HepG2 (cell line): ENCODE results near the gene ITCH. TPM values are rescaled to one million over a fixed set of nuclear protein-coding genes. Genes with fewer than 3 reads are reported as not detected.

Experiments used
- ATAC-seq: fragments of 200-7000 bp; cut with Tn5 transposase; 3 replicates; pipeline ENCODE4 v1.9.1; 2020; ENCODE audit warnings: mild to moderate bottlenecking, moderate library complexity
- BruUV-seq: library from RNA; stranded (reverse); fragments of 400-500 nt; replicated peaks from 2 replicates; lab custom pipeline; 2021; lab: Mats Ljungman, UMichigan
- CTCF ChIA-PET: fragments of 300-600 bp; formaldehyde crosslinking; extraction: SDS; loops from one replicate; lab custom pipeline; 2021; ENCODE audit warnings: low total read pairs, inconsistent platforms, low intra/inter-chr PET ratio; lab: Yijun Ruan, JAX
- POLR2A ChIA-PET: fragments of 350-600 bp; sonication (Branson Sonifier 250); formaldehyde crosslinking; loops from one replicate; lab custom pipeline; 2020; ENCODE audit warnings: antibody characterized with exemption, inconsistent platforms; lab: Yijun Ruan, JAX
- DNase-seq: peaks from one replicate; pipeline ENCODE4 v3.0.0-alpha.2; 2015; ENCODE audit warnings: low spot score
- FAIRE-seq: peaks from 3 replicates; lab custom pipeline; 2011; peaks lifted over from hg19 to GRCh38; lab: Jason Lieb, UNC
- H2AFZ ChIP-seq: one replicate; pipeline ENCODE4 v1.6.1; 2011; ENCODE audit warnings: low read length, inconsistent platforms
- H3K27ac ChIP-seq: fragments of 300-600 bp; 3 replicates; pipeline ENCODE4 v1.8.0; 2011; ENCODE audit warnings: mixed run types, mild to moderate bottlenecking, mixed read lengths, low read length, inconsistent platforms; ENCODE audit not compliant: insufficient read depth; ENCODE audit errors: extremely low read length
- H3K27me3 ChIP-seq, 2 experiments: fragments of 200-600 bp in 1 of 2; 2 replicates in 1 of 2; 3 replicates in 1 of 2; pipeline versions ENCODE4 v1.6.0 to v1.8.0; 2011; ENCODE audit warnings: low read length in 2 of 2, mild to moderate bottlenecking in 2 of 2, moderate library complexity in 2 of 2, inconsistent platforms in 1 of 2; ENCODE audit not compliant: insufficient read depth in 2 of 2, control insufficient read depth in 1 of 2
- H3K36me3 ChIP-seq, 2 experiments: fragments of 200-600 bp in 1 of 2; replicated peaks in 1 of 2; 2 replicates in 1 of 2; 3 replicates in 1 of 2; pipeline versions ENCODE4 v1.5.1 to v1.8.0; 2011; ENCODE audit warnings: low read length in 2 of 2, inconsistent platforms in 1 of 2; ENCODE audit not compliant: insufficient read depth in 2 of 2, control insufficient read depth in 1 of 2
- H3K4me1 ChIP-seq: 2 replicates; pipeline ENCODE4 v1.5.1; 2012; ENCODE audit warnings: low read length, inconsistent platforms; ENCODE audit not compliant: insufficient read depth
- H3K4me2 ChIP-seq: 2 replicates; pipeline ENCODE4 v1.6.0; 2011; ENCODE audit warnings: low read depth, low read length, inconsistent platforms
- H3K4me3 ChIP-seq, 3 experiments: fragments of 200-600 bp in 1 of 3; sonication (generic), shearing (Covaris generic) in 1 of 3; replicated peaks in 1 of 3; 2 replicates each; pipeline ENCODE4 v1.5.1; 2011 to 2016; ENCODE audit warnings: low read length in 3 of 3, inconsistent platforms in 2 of 3, low read depth in 2 of 3, mild to moderate bottlenecking in 2 of 3, control low read depth in 1 of 3, mixed read lengths in 1 of 3; ENCODE audit not compliant: insufficient read depth in 1 of 3
- H3K79me2 ChIP-seq: one replicate; pipeline ENCODE4 v1.6.1; 2011; ENCODE audit warnings: low read length, inconsistent platforms; ENCODE audit not compliant: insufficient read depth
- H3K9ac ChIP-seq: 2 replicates; pipeline ENCODE4 v1.6.0; 2011; ENCODE audit warnings: mild to moderate bottlenecking, low read depth, low read length, inconsistent platforms; ENCODE audit not compliant: insufficient read depth
- H3K9me3 ChIP-seq: 2 replicates; pipeline ENCODE4 v1.5.1; 2012; ENCODE audit warnings: mild to moderate bottlenecking, low read length
- H4K20me1 ChIP-seq: 2 replicates; pipeline ENCODE4 v1.6.0; 2011; ENCODE audit warnings: inconsistent platforms, mild to moderate bottlenecking, low read length, moderate library complexity; ENCODE audit not compliant: insufficient read depth
- ATF7 ChIP-seq, 2 experiments: fragments of 450-650 bp in 1 of 2; sonication (generic) in 1 of 2; formaldehyde crosslinking in 1 of 2; IDR thresholded peaks; 2 replicates each; pipeline versions ENCODE4 v1.4.0 to v1.6.1; 2016 to 2020; ENCODE audit warnings: antibody characterized with exemption in 1 of 2, mild to moderate bottlenecking in 1 of 2, missing genetic modification reagents in 1 of 2
- DDIT3 ChIP-seq: sonication (generic); formaldehyde crosslinking; IDR thresholded peaks from 2 replicates; pipeline ENCODE4 v1.4.0; 2020; ENCODE audit warnings: mild to moderate bottlenecking, missing genetic modification reagents
- FUBP1 ChIP-seq: sonication (generic); formaldehyde crosslinking; IDR thresholded peaks from 2 replicates; pipeline ENCODE4 v1.5.1; 2020; ENCODE audit warnings: missing genetic modification reagents, mild to moderate bottlenecking, borderline replicate concordance
- NR2F2 ChIP-seq: IDR thresholded peaks from 2 replicates; pipeline ENCODE4 v1.6.1; 2012; ENCODE audit warnings: low read depth, inconsistent platforms, borderline replicate concordance
- REXO4 ChIP-seq: sonication (generic); formaldehyde crosslinking; IDR thresholded peaks from 2 replicates; pipeline ENCODE4 v1.8.0; 2022; ENCODE audit warnings: missing genetic modification reagents, mild to moderate bottlenecking, borderline replicate concordance
- ZFX ChIP-seq: sonication (generic); formaldehyde crosslinking; IDR thresholded peaks from 2 replicates; pipeline ENCODE4 v1.4.0; 2020; ENCODE audit warnings: mild to moderate bottlenecking, low read depth, missing genetic modification reagents, moderate library complexity
- ZKSCAN1 ChIP-seq: fragments of 150-350 bp; IDR thresholded peaks from 2 replicates; pipeline ENCODE4 v1.6.1; 2014; ENCODE audit warnings: low read length
- ZNF282 ChIP-seq: fragments of 450-650 bp; IDR thresholded peaks from 2 replicates; pipeline ENCODE4 v1.6.1; 2018; ENCODE audit not compliant: partially characterized antibody
- ZNF296 ChIP-seq: sonication (generic); formaldehyde crosslinking; conservative IDR thresholded peaks from 2 replicates; pipeline ENCODE4 v1.5.0; 2020; ENCODE audit warnings: mild to moderate bottlenecking, missing genetic modification reagents
- ZNF7 ChIP-seq: IDR thresholded peaks from 2 replicates; pipeline ENCODE4 v1.6.1; 2016; ENCODE audit warnings: missing biosample characterization, missing genetic modification reagents
- WGBS: methylation state at CpG from one replicate; pipeline ENCODE4 v1.1.6; 2017; ENCODE audit warnings: low lambda C conversion rate; 5-methylcytosine and 5-hydroxymethylcytosine counted together
- in situ Hi-C: cut with HindIII; loops from 2 replicates; pipeline ENCODE4 v1.10.0; 2017; ENCODE audit warnings: low pct_unique_long_range_greater_than_20kb; ENCODE audit not compliant: extremely low pct_ligation_motif_present
- intact Hi-C: fragments of 100-400 bp; cut with micrococcal nuclease; formaldehyde crosslinking; loops from one replicate; pipeline ENCODE4 v1.10.0; 2022; ENCODE audit not compliant: unreplicated experiment
- polyA plus RNA-seq, 8 experiments: library from polyadenylated mRNA; depleted of rRNA in 3 of 8; stranded (reverse) in 7 of 8; unstranded in 1 of 8; fragments of >200 nt; fragmentation: Illumina TruSeq in 4 of 8; extraction: Trizol in 4 of 8; gene quantifications; 2 replicates each; pipeline versions ENCODE4 v1.2.1 to v1.2.3, GENCODE V29; 2011 to 2016; ENCODE audit warnings: low read depth in 4 of 8, missing spikeins in 1 of 8, mixed read lengths in 1 of 8; ENCODE audit not compliant: insufficient read depth in 1 of 8
- total RNA-seq, 5 experiments: library from RNA; depleted of rRNA; stranded (reverse); fragments of >200 nt; fragmentation: Illumina TruSeq; extraction: Trizol; gene quantifications; 2 replicates each; pipeline ENCODE4 v1.2.3, GENCODE V29; 2016; ENCODE audit warnings: low read depth in 1 of 5
- TF ChIP-seq, protein P1 (sequence below): sonication (generic); formaldehyde crosslinking; IDR thresholded peaks from 2 replicates; pipeline ENCODE4 v1.5.1; 2020; ENCODE audit warnings: mild to moderate bottlenecking, missing genetic modification reagents, borderline replicate concordance
- TF ChIP-seq, protein P2 (sequence below): sonication (generic); formaldehyde crosslinking; IDR thresholded peaks from 2 replicates; pipeline ENCODE4 v1.8.1; 2023; ENCODE audit warnings: missing genetic modification reagents, inconsistent platforms, borderline replicate concordance

The ITCH gene
- total and polyA plus RNA-seq, 2 of the 13 experiments (the other 11 are each of a cell fraction or from before 2014, with no cell fraction given): 20.5 to 112 TPM

DNA sequence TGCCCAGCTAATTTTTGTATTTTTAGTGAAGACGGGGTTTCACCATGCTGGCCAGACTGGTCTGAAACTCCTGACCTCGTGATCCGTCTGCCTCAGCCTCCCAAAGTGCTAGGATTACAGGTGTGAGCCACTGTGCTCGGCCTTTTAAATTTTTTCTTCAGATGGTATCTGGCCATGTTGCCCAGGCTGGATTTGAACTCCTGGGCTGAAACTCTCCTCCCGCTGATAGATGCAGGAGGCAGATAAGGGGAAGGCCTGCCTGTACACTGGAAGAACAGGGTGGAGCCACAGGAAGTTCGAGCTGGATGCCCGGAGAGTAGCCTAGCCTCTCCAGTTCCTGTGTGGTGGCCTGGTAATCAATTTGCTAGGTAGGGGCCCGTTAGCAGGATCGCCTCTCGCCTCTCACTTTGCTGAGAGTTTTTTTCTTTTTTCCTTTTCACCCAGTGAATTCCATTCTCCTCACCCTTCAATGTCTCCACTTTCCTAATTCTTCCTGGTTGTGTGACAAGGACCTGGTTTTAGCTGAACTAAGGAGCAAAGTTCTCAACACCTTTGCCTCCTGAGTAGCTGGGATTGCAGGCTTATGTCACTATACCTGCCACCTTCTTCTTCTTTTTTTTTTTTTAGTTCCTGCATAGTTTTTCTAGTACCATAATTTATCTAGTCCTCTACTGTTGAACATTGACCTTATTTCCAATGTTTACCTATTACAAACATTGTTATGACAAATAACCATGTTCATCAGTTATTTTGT is 19.4 kb upstream of the ITCH start:
- no peak for FAIRE-seq
- H3K4me3 ChIP-seq: peak overlapping the region; percentile 19 to 58 (median 40); a peak in 5 of 6 replicates
- in situ Hi-C loops (no loop called here), intact Hi-C loops (loop anchor here (2.0 kb wide), 1 partner anchor 19 kb away; the partner anchor contains the start of gene ITCH)
- H3K79me2 ChIP-seq: no peaks in the 10 kb centered on the region
- no peaks in the 10 kb centered on the region for H3K27me3 ChIP-seq
- no peaks in the 10 kb centered on the region for H3K9me3 ChIP-seq
- H3K9ac ChIP-seq: peak overlapping the region; percentile 25
- peak overlapping the region; percentile 75 for H3K4me2 ChIP-seq
- BruUV-seq: no TSS peak
- peak overlapping the region; percentile 80 for H2AFZ ChIP-seq
- peak; percentile 80 for ATAC-seq
- DNase-seq: no peak
- H3K36me3 ChIP-seq: no peaks in the 10 kb centered on the region
- no peaks in the 10 kb centered on the region for H4K20me1 ChIP-seq
- ChIA-PET CTCF (interaction anchor here (0.6 to 1.4 kb wide), 2 partner anchors 30 to 43 kb away, joined by 3 read pairs; no protein-coding TSS in a partner anchor), POLR2A (interaction anchor here (1.5 to 4.5 kb wide), 3 partner anchors 8 to 23 kb away, joined by 5 to 46 read pairs (median 25); partner anchors contain the start of gene ITCH)
- H3K4me1 ChIP-seq: peaks cover 56% of the 10 kb centered on the region
- peak overlapping the region; percentile 28 for H3K27ac ChIP-seq
- WGBS: 21% methylated on average over 10 of the region's 10 CpGs
- TF ChIP-seq, protein P1, sequence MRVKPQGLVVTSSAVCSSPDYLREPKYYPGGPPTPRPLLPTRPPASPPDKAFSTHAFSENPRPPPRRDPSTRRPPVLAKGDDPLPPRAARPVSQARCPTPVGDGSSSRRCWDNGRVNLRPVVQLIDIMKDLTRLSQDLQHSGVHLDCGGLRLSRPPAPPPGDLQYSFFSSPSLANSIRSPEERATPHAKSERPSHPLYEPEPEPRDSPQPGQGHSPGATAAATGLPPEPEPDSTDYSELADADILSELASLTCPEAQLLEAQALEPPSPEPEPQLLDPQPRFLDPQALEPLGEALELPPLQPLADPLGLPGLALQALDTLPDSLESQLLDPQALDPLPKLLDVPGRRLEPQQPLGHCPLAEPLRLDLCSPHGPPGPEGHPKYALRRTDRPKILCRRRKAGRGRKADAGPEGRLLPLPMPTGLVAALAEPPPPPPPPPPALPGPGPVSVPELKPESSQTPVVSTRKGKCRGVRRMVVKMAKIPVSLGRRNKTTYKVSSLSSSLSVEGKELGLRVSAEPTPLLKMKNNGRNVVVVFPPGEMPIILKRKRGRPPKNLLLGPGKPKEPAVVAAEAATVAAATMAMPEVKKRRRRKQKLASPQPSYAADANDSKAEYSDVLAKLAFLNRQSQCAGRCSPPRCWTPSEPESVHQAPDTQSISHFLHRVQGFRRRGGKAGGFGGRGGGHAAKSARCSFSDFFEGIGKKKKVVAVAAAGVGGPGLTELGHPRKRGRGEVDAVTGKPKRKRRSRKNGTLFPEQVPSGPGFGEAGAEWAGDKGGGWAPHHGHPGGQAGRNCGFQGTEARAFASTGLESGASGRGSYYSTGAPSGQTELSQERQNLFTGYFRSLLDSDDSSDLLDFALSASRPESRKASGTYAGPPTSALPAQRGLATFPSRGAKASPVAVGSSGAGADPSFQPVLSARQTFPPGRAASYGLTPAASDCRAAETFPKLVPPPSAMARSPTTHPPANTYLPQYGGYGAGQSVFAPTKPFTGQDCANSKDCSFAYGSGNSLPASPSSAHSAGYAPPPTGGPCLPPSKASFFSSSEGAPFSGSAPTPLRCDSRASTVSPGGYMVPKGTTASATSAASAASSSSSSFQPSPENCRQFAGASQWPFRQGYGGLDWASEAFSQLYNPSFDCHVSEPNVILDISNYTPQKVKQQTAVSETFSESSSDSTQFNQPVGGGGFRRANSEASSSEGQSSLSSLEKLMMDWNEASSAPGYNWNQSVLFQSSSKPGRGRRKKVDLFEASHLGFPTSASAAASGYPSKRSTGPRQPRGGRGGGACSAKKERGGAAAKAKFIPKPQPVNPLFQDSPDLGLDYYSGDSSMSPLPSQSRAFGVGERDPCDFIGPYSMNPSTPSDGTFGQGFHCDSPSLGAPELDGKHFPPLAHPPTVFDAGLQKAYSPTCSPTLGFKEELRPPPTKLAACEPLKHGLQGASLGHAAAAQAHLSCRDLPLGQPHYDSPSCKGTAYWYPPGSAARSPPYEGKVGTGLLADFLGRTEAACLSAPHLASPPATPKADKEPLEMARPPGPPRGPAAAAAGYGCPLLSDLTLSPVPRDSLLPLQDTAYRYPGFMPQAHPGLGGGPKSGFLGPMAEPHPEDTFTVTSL (CRISPR knock-in tag): no peak; the same call in 1 of the 2 replicates
- no peak for TF ChIP-seq DDIT3 (CRISPR knock-in tag)
- no peak for TF ChIP-seq ZNF282
- TF ChIP-seq NR2F2: no peak
- TF ChIP-seq, protein P2, sequence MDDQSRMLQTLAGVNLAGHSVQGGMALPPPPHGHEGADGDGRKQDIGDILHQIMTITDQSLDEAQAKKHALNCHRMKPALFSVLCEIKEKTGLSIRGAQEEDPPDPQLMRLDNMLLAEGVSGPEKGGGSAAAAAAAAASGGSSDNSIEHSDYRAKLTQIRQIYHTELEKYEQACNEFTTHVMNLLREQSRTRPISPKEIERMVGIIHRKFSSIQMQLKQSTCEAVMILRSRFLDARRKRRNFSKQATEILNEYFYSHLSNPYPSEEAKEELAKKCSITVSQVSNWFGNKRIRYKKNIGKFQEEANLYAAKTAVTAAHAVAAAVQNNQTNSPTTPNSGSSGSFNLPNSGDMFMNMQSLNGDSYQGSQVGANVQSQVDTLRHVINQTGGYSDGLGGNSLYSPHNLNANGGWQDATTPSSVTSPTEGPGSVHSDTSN (CRISPR knock-in tag): no peak
- TF ChIP-seq REXO4 (CRISPR knock-in tag): no peak
- TF ChIP-seq ATF7 (IDR thresholded peaks at IDR 0.05): 0 out of 2 replicates have a peak, but pooled peaks have one; percentile 23
- no peak for TF ChIP-seq ATF7 (CRISPR knock-in tag; IDR thresholded peaks at IDR 0.05)
- TF ChIP-seq ZNF7 (CRISPR knock-in tag): no peak
- no peak for TF ChIP-seq ZNF296 (CRISPR knock-in tag)
- no peak for TF ChIP-seq FUBP1 (CRISPR knock-in tag)
- TF ChIP-seq ZKSCAN1: no peak
- peak; percentile 62; the same call in 1 of the 2 replicates for TF ChIP-seq ZFX (CRISPR knock-in tag)
